GM08714 (cell line): ENCODE measurements around the gene NHERF2.

ENCODE experiments used
- H3K4me3 ChIP-seq: fragments of 200-500 bp; sonication (Bioruptor generic); 2 replicates; pipeline ENCODE4 v1.5.1; 2014; ENCODE audit warnings: mild to moderate bottlenecking, low read length, inconsistent platforms
- ZNF274 ChIP-seq: IDR thresholded peaks from 2 replicates; pipeline ENCODE4 v1.6.1; 2012; ENCODE audit warnings: mild to moderate bottlenecking, low read depth, low read length

The NHERF2 gene

GRCh38 chr16:2084895-2085625 lies 58.4 kb downstream of the NHERF2 start:
- no peak for TF ChIP-seq ZNF274

GRCh38 chr16:2085669-2086068 lies 59.0 kb downstream of the NHERF2 start:
- H3K4me3 ChIP-seq: no peak overlapping the region

More at GRCh38 chr16:2084895-2085625, 58.4 kb downstream of the NHERF2 start:
- no peak overlapping the region for H3K4me3 ChIP-seq

GRCh38 chr16:2086106-2086742 lies 59.5 kb downstream of the NHERF2 start:
- TF ChIP-seq ZNF274: no peak
- no peak overlapping the region for H3K4me3 ChIP-seq

More at GRCh38 chr16:2085669-2086068, 59.0 kb downstream of the NHERF2 start:
- no peak for TF ChIP-seq ZNF274

GRCh38 chr16:2086812-2087747 lies 60.4 kb downstream of the NHERF2 start:
- H3K4me3 ChIP-seq: no peak overlapping the region
- TF ChIP-seq ZNF274: no peak

- no peak for TF ChIP-seq ZNF274
- no peak overlapping the region for H3K4me3 ChIP-seq
Observed at GRCh38 chr16:2087748-2088631, 61.3 kb downstream of the NHERF2 start.
